ENCODE measurements around the gene EPHB1.

The EPHB1 gene

DNA sequence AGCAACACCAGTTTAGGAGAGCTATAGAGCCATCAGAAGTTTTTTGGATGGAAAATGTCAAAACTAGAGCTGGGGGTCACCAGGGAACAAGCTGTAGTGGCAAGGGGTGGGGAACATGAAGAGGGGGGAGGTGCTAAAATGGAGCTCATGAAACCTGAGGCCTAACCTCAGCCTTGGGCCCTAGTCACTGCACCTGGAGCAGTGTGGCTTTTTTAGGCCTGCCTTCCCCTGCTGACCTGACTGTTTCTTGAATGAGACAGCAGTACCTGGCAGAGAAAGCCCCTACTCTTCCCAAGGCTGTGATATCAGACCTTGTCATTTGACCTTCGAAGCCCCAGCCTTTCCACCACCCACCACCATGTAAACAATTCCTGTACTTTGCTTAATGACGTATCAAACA, 383.5 kb downstream of the EPHB1 start:
- H3K4me3 ChIP-seq (ENCODE audit: low read depth in 1 of 2, low read length in 2 of 2), result no peak overlapping the region
- H3K4me1 ChIP-seq (ENCODE audit: insufficient read depth, low read length), result peaks cover 6% of the 10 kb centered on the region
- no peaks in the 10 kb centered on the region for H3K9me3 ChIP-seq (ENCODE audit: low read length)
- no peaks in the 10 kb centered on the region for H3K36me3 ChIP-seq (ENCODE audit: insufficient read depth, low read length)
- no peak overlapping the region for H3K27ac ChIP-seq (ENCODE audit: low read depth, low read length)
- H3K27me3 ChIP-seq (ENCODE audit: control insufficient read depth in 1 of 2, insufficient read depth in 2 of 2, low read length in 2 of 2), result no peaks in the 10 kb centered on the region
- no peak overlapping the region for H3K9ac ChIP-seq (ENCODE audit: low read length)

GRCh38 chr3:135181408-135181807, 386.3 kb downstream of the EPHB1 start:
- Histone ChIP-seq H3K9ac (ENCODE audit: low read length) (no peak overlapping the region), H3K4me3 (ENCODE audit: low read depth in 1 of 2, low read length in 2 of 2) (no peak overlapping the region), H3K27me3 (ENCODE audit: control insufficient read depth in 1 of 2, insufficient read depth in 2 of 2, low read length in 2 of 2) (no peaks in the 10 kb centered on the region), H3K9me3 (ENCODE audit: low read length) (no peaks in the 10 kb centered on the region), H3K36me3 (ENCODE audit: insufficient read depth, low read length) (no peaks in the 10 kb centered on the region), H3K27ac (ENCODE audit: low read depth, low read length) (no peak overlapping the region), H3K4me1 (ENCODE audit: insufficient read depth, low read length) (peaks cover 6% of the 10 kb centered on the region)

GRCh38 chr3:135182364-135182998, 387.4 kb downstream of the EPHB1 start:
- H3K9ac ChIP-seq (ENCODE audit: low read length), result no peak overlapping the region
- H3K4me1 ChIP-seq (ENCODE audit: insufficient read depth, low read length), result peaks cover 6% of the 10 kb centered on the region
- H3K4me3 ChIP-seq (ENCODE audit: low read depth in 1 of 2, low read length in 2 of 2), result no peak overlapping the region
- H3K9me3 ChIP-seq (ENCODE audit: low read length), result no peaks in the 10 kb centered on the region
- no peaks in the 10 kb centered on the region for H3K27me3 ChIP-seq (ENCODE audit: control insufficient read depth in 1 of 2, insufficient read depth in 2 of 2, low read length in 2 of 2)
- H3K27ac ChIP-seq (ENCODE audit: low read depth, low read length), result no peak overlapping the region
- no peaks in the 10 kb centered on the region for H3K36me3 ChIP-seq (ENCODE audit: insufficient read depth, low read length)

DNA sequence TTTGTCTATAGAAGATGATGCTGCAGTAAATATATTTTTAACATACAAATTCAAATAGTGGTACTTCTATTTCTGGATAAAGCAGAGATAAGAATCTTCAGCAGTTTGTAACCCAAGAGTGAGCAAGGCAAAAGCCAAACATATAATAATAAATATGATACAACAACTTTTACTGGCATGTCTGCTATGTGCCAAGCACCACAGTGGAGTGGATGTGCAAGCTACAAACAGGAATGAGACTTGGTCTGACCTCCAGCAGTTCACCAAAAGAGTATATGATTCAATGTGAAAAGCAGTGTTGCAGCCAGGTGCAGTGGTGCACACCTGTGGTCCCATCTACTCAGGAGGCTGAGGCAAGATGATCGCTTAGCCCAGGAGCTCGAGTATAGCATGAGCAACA, 395.6 kb downstream of the EPHB1 start:
- H3K9me3 ChIP-seq (ENCODE audit: low read length), result no peaks in the 10 kb centered on the region
- H3K27me3 ChIP-seq (ENCODE audit: control insufficient read depth in 1 of 2, insufficient read depth in 2 of 2, low read length in 2 of 2), result no peaks in the 10 kb centered on the region
- H3K4me1 ChIP-seq (ENCODE audit: insufficient read depth, low read length), result no peaks in the 10 kb centered on the region
- H3K4me3 ChIP-seq (ENCODE audit: low read depth in 1 of 2, low read length in 2 of 2), result no peak overlapping the region
- H3K9ac ChIP-seq (ENCODE audit: low read length), result no peak overlapping the region
- H3K27ac ChIP-seq (ENCODE audit: low read depth, low read length), result no peak overlapping the region
- H3K36me3 ChIP-seq (ENCODE audit: insufficient read depth, low read length), result no peaks in the 10 kb centered on the region

DNA sequence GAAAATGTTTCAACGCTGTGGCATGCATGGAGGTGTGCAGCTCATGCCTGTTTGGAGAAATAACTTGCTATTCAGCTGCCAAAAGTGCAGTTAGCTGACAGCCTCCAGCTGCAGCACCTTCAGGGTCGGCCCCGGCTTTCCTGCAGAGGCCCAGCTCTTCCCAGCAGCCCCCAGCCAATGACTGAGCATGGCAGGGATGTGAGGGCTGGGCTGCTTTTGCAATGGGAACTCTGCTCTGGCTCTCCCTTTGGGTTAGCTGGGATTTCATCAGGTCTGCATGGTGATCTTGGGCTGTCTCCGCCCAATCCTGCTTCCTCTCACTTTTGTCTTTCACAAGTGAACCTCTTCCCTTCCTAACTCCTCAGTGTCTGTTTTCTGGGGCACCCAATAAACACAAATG, 396.6 kb downstream of the EPHB1 start:
- Histone ChIP-seq H3K9ac (ENCODE audit: low read length) (no peak overlapping the region), H3K27ac (ENCODE audit: low read depth, low read length) (no peak overlapping the region), H3K4me1 (ENCODE audit: insufficient read depth, low read length) (no peaks in the 10 kb centered on the region), H3K9me3 (ENCODE audit: low read length) (no peaks in the 10 kb centered on the region), H3K27me3 (ENCODE audit: control insufficient read depth in 1 of 2, insufficient read depth in 2 of 2, low read length in 2 of 2) (no peaks in the 10 kb centered on the region), H3K4me3 (ENCODE audit: low read depth in 1 of 2, low read length in 2 of 2) (no peak overlapping the region), H3K36me3 (ENCODE audit: insufficient read depth, low read length) (no peaks in the 10 kb centered on the region)

DNA sequence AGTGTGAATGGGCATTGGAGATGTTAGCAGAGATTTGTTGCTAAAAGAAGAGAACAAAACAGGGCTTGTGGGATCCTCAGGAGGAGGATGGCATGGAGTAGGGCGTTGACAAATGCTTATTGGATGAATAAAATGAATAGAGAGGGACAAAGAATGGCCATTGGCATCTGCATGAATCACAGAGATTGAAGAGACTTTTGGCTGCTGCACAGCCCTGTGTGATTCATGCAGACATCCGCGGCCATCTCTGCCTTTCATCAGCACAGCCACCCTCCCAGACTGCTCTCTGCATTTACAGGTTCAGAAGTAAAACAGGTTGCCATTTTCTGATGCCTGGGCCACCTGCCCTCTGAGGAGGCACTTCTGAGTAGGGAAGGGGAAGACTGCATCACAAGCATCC, 397.9 kb downstream of the EPHB1 start:
- Histone ChIP-seq H3K4me3 (ENCODE audit: low read depth in 1 of 2, low read length in 2 of 2) (no peak overlapping the region), H3K9me3 (ENCODE audit: low read length) (no peaks in the 10 kb centered on the region), H3K27me3 (ENCODE audit: control insufficient read depth in 1 of 2, insufficient read depth in 2 of 2, low read length in 2 of 2) (no peaks in the 10 kb centered on the region), H3K9ac (ENCODE audit: low read length) (no peak overlapping the region), H3K36me3 (ENCODE audit: insufficient read depth, low read length) (no peaks in the 10 kb centered on the region), H3K27ac (ENCODE audit: low read depth, low read length) (no peak overlapping the region), H3K4me1 (ENCODE audit: insufficient read depth, low read length) (no peaks in the 10 kb centered on the region)

DNA sequence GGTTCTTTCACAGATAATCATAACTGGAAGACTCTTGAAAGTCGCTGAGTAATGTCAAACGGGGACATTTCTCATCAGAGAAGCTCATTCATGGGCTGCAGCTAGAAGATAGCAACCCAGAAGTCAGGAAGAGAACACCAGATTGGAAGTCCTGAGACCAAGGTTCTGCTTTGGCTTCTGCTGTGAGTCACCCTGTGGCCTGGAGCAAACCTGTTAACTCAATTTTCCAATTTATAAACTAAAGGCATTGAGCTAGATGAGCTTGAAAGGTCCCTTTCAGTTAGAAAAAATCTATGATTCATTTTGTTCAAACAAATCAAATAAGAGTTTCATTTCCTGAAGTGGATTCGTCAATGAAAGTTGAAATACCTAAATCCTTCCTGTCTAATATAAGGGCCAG, 402.2 kb downstream of the EPHB1 start:
- Histone ChIP-seq H3K9ac (ENCODE audit: low read length) (no peak overlapping the region), H3K9me3 (ENCODE audit: low read length) (no peaks in the 10 kb centered on the region), H3K27me3 (ENCODE audit: control insufficient read depth in 1 of 2, insufficient read depth in 2 of 2, low read length in 2 of 2) (no peaks in the 10 kb centered on the region), H3K4me1 (ENCODE audit: insufficient read depth, low read length) (no peaks in the 10 kb centered on the region), H3K4me3 (ENCODE audit: low read depth in 1 of 2, low read length in 2 of 2) (no peak overlapping the region), H3K36me3 (ENCODE audit: insufficient read depth, low read length) (no peaks in the 10 kb centered on the region), H3K27ac (ENCODE audit: low read depth, low read length) (no peak overlapping the region)

DNA sequence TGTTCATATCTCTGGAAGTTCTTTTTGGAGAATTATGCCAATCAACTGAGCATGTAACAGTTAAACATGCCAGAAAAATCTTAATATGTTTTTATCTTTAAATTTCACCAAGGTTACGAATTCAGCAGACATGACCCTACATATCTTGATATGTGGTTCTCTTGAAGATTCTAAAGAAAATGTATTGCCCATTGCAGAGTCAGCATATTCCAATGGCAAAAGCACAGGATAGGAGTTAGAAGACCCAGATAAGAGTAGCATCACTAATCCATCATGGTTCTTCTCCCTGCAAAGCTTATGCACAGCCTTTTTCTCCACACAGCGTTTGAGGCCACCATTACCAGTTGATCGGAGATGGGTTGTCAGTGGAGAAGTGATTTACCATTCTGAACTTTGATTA, 402.8 kb downstream of the EPHB1 start:
- no peak overlapping the region for H3K4me3 ChIP-seq (ENCODE audit: low read depth in 1 of 2, low read length in 2 of 2)
- no peak overlapping the region for H3K9ac ChIP-seq (ENCODE audit: low read length)
- no peaks in the 10 kb centered on the region for H3K36me3 ChIP-seq (ENCODE audit: insufficient read depth, low read length)
- H3K4me1 ChIP-seq (ENCODE audit: insufficient read depth, low read length), result no peaks in the 10 kb centered on the region
- H3K9me3 ChIP-seq (ENCODE audit: low read length), result no peaks in the 10 kb centered on the region
- H3K27ac ChIP-seq (ENCODE audit: low read depth, low read length), result no peak overlapping the region
- no peaks in the 10 kb centered on the region for H3K27me3 ChIP-seq (ENCODE audit: control insufficient read depth in 1 of 2, insufficient read depth in 2 of 2, low read length in 2 of 2)

DNA sequence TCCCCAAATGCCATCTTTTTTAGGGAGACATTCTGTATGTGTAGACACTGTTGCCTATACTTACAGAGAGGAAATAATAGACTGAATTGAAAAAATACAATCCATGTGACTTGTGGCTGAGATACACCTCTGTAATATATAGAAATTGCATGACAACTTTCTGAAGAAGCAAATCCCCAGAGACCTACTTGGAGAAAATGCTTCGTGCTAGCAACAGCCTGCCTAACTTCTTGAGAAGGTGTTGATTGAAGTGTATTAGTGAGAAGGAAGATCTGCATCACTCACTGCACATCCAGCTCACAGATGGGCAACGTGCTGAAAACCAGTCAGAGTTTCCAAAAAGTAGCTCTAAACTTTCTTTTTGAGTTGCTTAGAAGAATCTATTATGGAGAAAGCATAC, 404.1 kb downstream of the EPHB1 start:
- Histone ChIP-seq H3K4me1 (ENCODE audit: insufficient read depth, low read length) (no peaks in the 10 kb centered on the region), H3K9ac (ENCODE audit: low read length) (no peak overlapping the region), H3K4me3 (ENCODE audit: low read depth in 1 of 2, low read length in 2 of 2) (no peak overlapping the region), H3K9me3 (ENCODE audit: low read length) (no peaks in the 10 kb centered on the region), H3K27me3 (ENCODE audit: control insufficient read depth in 1 of 2, insufficient read depth in 2 of 2, low read length in 2 of 2) (no peaks in the 10 kb centered on the region), H3K36me3 (ENCODE audit: insufficient read depth, low read length) (no peaks in the 10 kb centered on the region), H3K27ac (ENCODE audit: low read depth, low read length) (no peak overlapping the region)

DNA sequence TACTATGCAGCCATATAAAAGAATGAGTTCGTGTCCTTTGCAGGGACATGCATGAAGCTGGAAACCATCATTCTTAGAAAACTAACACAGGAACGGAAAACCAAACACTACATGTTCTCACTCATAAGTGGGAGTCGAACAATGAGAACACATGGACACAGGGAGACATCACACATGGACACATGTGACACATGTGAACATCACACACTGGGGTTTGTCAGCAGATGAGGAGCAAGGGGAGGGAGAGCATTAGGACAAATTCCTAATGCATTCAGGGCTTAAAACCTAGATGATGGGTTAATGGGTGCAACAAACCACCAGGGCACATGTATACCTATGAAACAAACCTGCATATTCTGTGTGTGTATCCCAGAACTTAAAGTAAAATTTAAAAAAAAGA, 408.0 kb downstream of the EPHB1 start:
- no peak overlapping the region for H3K27ac ChIP-seq (ENCODE audit: low read depth, low read length)

DNA sequence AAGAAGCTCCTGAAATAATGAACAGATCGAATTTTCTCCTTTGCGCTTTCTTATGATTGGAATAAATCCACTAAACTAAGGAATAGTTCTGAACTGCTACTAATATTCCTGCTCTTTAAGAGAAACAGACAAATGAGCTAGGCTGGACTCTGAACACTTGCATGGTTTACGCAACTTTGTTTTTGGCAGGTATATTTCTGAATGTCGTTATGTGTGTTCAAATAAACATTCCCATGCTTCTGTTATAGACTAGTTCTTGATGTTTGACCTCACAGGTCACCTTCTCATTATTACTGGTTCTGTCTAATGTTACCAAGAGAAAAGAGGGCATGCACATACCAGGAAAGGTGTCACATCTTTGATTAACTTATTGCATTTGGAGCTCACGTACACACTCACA, 418.2 kb downstream of the EPHB1 start:
- Histone ChIP-seq H3K4me3 (ENCODE audit: low read depth in 1 of 2, low read length in 2 of 2) (no peak overlapping the region), H3K36me3 (ENCODE audit: insufficient read depth, low read length) (no peaks in the 10 kb centered on the region), H3K9ac (ENCODE audit: low read length) (no peak overlapping the region), H3K4me1 (ENCODE audit: insufficient read depth, low read length) (no peaks in the 10 kb centered on the region), H3K27me3 (ENCODE audit: control insufficient read depth in 1 of 2, insufficient read depth in 2 of 2, low read length in 2 of 2) (no peaks in the 10 kb centered on the region), H3K9me3 (ENCODE audit: low read length) (no peaks in the 10 kb centered on the region), H3K27ac (ENCODE audit: low read depth, low read length) (no peak overlapping the region)

More for the DNA sequence above, 408.0 kb downstream of the EPHB1 start:
- no peaks in the 10 kb centered on the region for H3K27me3 ChIP-seq (ENCODE audit: control insufficient read depth in 1 of 2, insufficient read depth in 2 of 2, low read length in 2 of 2)
- no peak overlapping the region for H3K4me3 ChIP-seq (ENCODE audit: low read depth in 1 of 2, low read length in 2 of 2)
- H3K4me1 ChIP-seq (ENCODE audit: insufficient read depth, low read length), result no peaks in the 10 kb centered on the region
- no peak overlapping the region for H3K9ac ChIP-seq (ENCODE audit: low read length)
- no peaks in the 10 kb centered on the region for H3K9me3 ChIP-seq (ENCODE audit: low read length)
- H3K36me3 ChIP-seq (ENCODE audit: insufficient read depth, low read length), result no peaks in the 10 kb centered on the region

DNA sequence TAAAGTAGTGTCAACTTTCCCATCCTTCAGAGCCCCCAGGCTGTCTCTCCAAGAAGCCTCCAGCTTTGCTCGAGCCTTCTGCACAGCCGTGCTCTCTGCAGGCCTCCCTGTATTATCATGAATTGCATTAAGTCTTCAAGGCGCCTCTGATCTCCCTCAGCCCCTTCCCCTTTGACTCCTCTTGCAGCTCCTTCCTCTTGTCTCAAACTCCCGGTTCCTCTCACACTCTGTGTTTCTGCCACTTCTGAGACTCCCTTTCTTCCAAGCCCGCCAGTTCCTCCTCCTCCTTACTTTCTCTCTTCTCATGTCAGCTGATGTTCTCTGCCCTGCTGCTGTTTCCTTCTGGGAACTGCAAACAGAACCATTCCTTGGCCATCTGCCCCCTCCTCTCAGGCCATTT, 418.8 kb downstream of the EPHB1 start:
- Histone ChIP-seq H3K9me3 (ENCODE audit: low read length) (no peaks in the 10 kb centered on the region), H3K4me1 (ENCODE audit: insufficient read depth, low read length) (no peaks in the 10 kb centered on the region), H3K27me3 (ENCODE audit: control insufficient read depth in 1 of 2, insufficient read depth in 2 of 2, low read length in 2 of 2) (no peaks in the 10 kb centered on the region), H3K9ac (ENCODE audit: low read length) (no peak overlapping the region), H3K4me3 (ENCODE audit: low read depth in 1 of 2, low read length in 2 of 2) (no peak overlapping the region), H3K36me3 (ENCODE audit: insufficient read depth, low read length) (no peaks in the 10 kb centered on the region), H3K27ac (ENCODE audit: low read depth, low read length) (no peak overlapping the region)

All from muscle layer of colon (tissue), 2 donors.